ENCODE data around the gene NECAB2. TPM values are rescaled to one million over a fixed set of nuclear protein-coding genes. Genes with fewer than 3 reads are reported as not detected.

NECAB2 gene
- total and polyA plus RNA-seq, 4 donors, result 0.10 to 0.57 (median 0.39) TPM

GRCh38 chr16:83954577-83955016, 13.4 kb upstream of the NECAB2 start:
- TF ChIP-seq, protein P1, sequence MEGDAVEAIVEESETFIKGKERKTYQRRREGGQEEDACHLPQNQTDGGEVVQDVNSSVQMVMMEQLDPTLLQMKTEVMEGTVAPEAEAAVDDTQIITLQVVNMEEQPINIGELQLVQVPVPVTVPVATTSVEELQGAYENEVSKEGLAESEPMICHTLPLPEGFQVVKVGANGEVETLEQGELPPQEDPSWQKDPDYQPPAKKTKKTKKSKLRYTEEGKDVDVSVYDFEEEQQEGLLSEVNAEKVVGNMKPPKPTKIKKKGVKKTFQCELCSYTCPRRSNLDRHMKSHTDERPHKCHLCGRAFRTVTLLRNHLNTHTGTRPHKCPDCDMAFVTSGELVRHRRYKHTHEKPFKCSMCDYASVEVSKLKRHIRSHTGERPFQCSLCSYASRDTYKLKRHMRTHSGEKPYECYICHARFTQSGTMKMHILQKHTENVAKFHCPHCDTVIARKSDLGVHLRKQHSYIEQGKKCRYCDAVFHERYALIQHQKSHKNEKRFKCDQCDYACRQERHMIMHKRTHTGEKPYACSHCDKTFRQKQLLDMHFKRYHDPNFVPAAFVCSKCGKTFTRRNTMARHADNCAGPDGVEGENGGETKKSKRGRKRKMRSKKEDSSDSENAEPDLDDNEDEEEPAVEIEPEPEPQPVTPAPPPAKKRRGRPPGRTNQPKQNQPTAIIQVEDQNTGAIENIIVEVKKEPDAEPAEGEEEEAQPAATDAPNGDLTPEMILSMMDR (IDR thresholded peaks at IDR 0.05; ENCODE audit: control extremely low read depth, extremely low read depth), result no peak
- peaks cover 0 to 14% (median 0%) of the 10 kb centered on the region in 4 donors for H3K36me3 ChIP-seq (ENCODE audit: control insufficient read depth in 4 of 4, insufficient read depth in 4 of 4, low read length in 4 of 4)
- H3K9ac ChIP-seq (ENCODE audit: insufficient read depth in 1 of 2, low read length in 2 of 2), result no peak overlapping the region
- H3K4me3 ChIP-seq, result no peak overlapping the region
- no peaks in the 10 kb centered on the region for H3K27me3 ChIP-seq (ENCODE audit: control insufficient read depth in 3 of 3, insufficient read depth in 3 of 3, low read length in 2 of 3)
- DNase-seq (peak; percentile 22 to 60 (median 50)), ATAC-seq (ENCODE audit: insufficient read depth, low FRiP score) (no peak)
- H3K9me3 ChIP-seq (ENCODE audit: control insufficient read depth in 4 of 4, insufficient read depth in 3 of 4, low read length in 3 of 4), result no peaks in the 10 kb centered on the region
- peak overlapping the region in 1 of 2 donors; percentile 46 for H3K27ac ChIP-seq (ENCODE audit: low read depth in 1 of 2, low read length in 1 of 2)
- peaks cover 0 to 17% (median 5%) of the 10 kb centered on the region in 5 donors for H3K4me1 ChIP-seq (ENCODE audit: control insufficient read depth in 5 of 5, insufficient read depth in 5 of 5, low read length in 5 of 5)
- WGBS, 2 donors, result 58 to 63% methylated on average over 9 of the region's 9 CpGs

DNA sequence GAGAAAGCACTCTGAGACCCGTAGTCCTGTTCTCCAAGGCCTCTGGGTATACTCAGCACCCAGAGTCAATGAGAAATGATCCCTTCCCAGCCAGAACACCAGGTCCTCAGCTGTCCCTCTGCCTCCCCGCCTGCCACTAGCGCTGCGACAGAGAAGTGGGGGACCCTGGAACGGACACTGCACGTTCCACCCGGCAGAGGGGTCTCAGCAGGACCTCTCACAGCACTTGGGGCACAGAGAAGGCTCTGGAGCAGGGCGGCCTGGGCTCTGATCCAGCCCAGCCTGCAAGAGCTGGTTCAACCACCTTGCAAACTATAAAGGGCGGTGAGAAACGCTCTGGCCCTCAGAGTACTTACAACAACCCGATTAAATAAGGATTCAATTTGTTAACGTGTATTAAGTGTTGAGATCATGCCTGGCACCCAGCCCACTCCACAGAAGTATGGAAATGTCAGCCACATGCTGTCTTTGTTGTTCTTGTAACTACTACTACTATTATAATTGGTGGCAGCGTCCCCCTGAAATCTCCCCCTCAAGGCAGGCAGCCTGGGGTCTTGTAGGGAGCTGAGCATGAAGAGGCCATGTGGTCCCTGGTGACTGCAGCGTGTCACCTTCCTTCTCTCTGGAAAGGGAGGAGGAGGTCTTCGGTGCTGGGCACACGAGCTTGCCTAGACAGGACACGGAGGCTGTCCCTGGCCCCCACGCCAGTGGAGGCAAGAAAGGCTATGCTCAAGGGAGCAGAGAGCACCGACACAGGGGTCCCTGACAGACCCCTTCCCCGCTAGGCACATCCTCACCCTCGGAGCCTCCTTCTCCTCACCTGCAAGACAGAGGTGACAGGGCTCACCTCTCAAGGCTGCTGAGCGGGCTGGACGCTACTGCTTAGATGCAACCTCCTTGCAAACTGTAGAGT, 12.6 kb upstream of the NECAB2 start:
- Histone ChIP-seq H3K27me3 (ENCODE audit: control insufficient read depth in 3 of 3, insufficient read depth in 3 of 3, low read length in 2 of 3) (no peaks in the 10 kb centered on the region), H3K27ac (ENCODE audit: low read depth in 1 of 2, low read length in 1 of 2) (no peak overlapping the region), H3K4me1 (ENCODE audit: control insufficient read depth in 5 of 5, insufficient read depth in 5 of 5, low read length in 5 of 5) (peaks cover 0 to 17% (median 5%) of the 10 kb centered on the region in 5 donors), H3K9me3 (ENCODE audit: control insufficient read depth in 4 of 4, insufficient read depth in 3 of 4, low read length in 3 of 4) (no peaks in the 10 kb centered on the region), H3K36me3 (ENCODE audit: control insufficient read depth in 4 of 4, insufficient read depth in 4 of 4, low read length in 4 of 4) (peaks cover 0 to 20% (median 0%) of the 10 kb centered on the region in 4 donors), H3K9ac (ENCODE audit: insufficient read depth in 1 of 2, low read length in 2 of 2) (no peak overlapping the region), H3K4me3 (no peak overlapping the region)
- ATAC-seq (ENCODE audit: insufficient read depth, low FRiP score), result no peak
- WGBS, 2 donors, result 81 to 85% methylated on average over 23 of the region's 23 CpGs
- DNase-seq, result peak in 1 of 3 donors; percentile 16
- TF ChIP-seq, protein P1 (IDR thresholded peaks at IDR 0.05; ENCODE audit: control extremely low read depth, extremely low read depth), result no peak

DNA sequence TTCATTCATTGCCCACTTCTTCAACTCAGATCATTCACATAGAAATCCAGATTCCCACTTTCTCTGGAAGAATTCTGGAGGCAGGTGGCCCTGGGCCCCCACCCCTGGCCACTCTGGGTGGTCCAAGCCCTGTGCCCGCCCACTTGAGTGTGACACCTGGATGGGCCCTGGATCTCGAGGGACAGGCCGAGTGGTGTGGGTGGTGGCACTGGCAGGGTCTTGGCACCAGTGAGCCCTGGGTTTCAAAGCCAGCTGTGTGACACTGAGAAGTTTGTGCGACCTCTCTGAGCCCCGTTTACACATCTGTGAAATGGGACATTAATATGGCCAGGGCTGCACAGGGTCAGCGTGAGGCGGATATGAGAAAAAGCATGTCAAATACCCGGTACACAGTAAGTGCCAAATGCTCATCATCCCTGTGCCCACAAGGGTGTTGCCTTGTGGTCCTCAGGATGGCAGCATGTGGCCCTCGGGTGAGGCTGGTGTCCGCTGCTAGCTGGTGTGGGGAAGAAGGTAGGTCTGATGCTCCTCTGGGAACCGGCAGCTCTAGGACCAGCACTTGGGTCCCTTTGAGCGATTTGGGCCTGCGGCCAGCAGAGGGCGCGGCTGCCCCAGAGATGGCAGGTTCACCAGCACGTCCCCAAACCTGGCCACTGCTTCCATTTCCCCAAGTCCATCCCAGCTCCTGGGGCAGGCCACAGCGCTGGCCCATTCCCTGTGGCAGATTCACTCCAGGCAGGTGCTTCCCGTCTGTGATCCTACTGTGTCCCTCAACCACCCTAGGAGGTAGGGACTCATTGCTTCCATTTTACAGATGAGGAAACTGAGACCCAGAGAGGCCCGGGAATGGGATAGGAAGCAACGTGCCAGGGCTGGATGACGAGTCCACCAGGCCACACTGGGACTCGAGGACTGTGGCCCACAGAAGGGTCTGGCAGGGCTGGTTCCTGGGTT, 11.4 kb upstream of the NECAB2 start:
- H3K27ac ChIP-seq (ENCODE audit: low read depth in 1 of 2, low read length in 1 of 2), result no peak overlapping the region
- peaks cover 0 to 17% (median 5%) of the 10 kb centered on the region in 5 donors for H3K4me1 ChIP-seq (ENCODE audit: control insufficient read depth in 5 of 5, insufficient read depth in 5 of 5, low read length in 5 of 5)
- no peaks in the 10 kb centered on the region for H3K27me3 ChIP-seq (ENCODE audit: control insufficient read depth in 3 of 3, insufficient read depth in 3 of 3, low read length in 2 of 3)
- H3K9ac ChIP-seq (ENCODE audit: insufficient read depth in 1 of 2, low read length in 2 of 2), result no peak overlapping the region
- H3K9me3 ChIP-seq (ENCODE audit: control insufficient read depth in 4 of 4, insufficient read depth in 3 of 4, low read length in 3 of 4), result no peaks in the 10 kb centered on the region
- ATAC-seq (ENCODE audit: insufficient read depth, low FRiP score) (no peak), DNase-seq (peak; percentile 76 to 82 (median 82))
- H3K36me3 ChIP-seq (ENCODE audit: control insufficient read depth in 4 of 4, insufficient read depth in 4 of 4, low read length in 4 of 4), result peaks cover 0 to 24% (median 0%) of the 10 kb centered on the region in 4 donors
- no peak overlapping the region for H3K4me3 ChIP-seq
- TF ChIP-seq, protein P1 (IDR thresholded peaks at IDR 0.05; ENCODE audit: control extremely low read depth, extremely low read depth), result peak; percentile 50
- WGBS, 2 donors, result 49 to 50% methylated on average over 22 of the region's 22 CpGs

Data from lung (tissue), 12 donors.